Stimulated activated CD4-positive, alpha-beta T cell treated with anti-CD3 and anti-CD28 coated beads, Interleukin-12 subunit alpha, Interleukin-12 subunit beta, amount 100 ng/mL, for 4 hours (primary cell): Measurements from ENCODE around the gene ARHGDIA.
A peak's percentile ranks its signal among the peaks of the same experiment; 100 is the strongest.
"Not testable (repeated sequence)": the region's sequence is repeated elsewhere in the genome, so short reads cannot be mapped to it uniquely, and the experiment has no call there.

Source experiments
- DNase-seq: peaks from one replicate; pipeline ENCODE4 v3.0.0-alpha.2; 2020

The ARHGDIA gene

GRCh38 chr17:81870981-81871386 is at the start of gene ARHGDIA:
TSS of gene ARHGDIA (minus strand) at chr17:81871337. CDS start at chr17:81869930, 1,407 bp downstream.
- no peak for DNase-seq

GRCh38 chr17:81918832-81919545 is 47.9 kb upstream of the ARHGDIA start:
- DNase-seq, result no peak

- DNase-seq, result not testable (repeated sequence)
Measured at GRCh38 chr17:81918333-81918669, 47.2 kb upstream of the ARHGDIA start.

DNA sequence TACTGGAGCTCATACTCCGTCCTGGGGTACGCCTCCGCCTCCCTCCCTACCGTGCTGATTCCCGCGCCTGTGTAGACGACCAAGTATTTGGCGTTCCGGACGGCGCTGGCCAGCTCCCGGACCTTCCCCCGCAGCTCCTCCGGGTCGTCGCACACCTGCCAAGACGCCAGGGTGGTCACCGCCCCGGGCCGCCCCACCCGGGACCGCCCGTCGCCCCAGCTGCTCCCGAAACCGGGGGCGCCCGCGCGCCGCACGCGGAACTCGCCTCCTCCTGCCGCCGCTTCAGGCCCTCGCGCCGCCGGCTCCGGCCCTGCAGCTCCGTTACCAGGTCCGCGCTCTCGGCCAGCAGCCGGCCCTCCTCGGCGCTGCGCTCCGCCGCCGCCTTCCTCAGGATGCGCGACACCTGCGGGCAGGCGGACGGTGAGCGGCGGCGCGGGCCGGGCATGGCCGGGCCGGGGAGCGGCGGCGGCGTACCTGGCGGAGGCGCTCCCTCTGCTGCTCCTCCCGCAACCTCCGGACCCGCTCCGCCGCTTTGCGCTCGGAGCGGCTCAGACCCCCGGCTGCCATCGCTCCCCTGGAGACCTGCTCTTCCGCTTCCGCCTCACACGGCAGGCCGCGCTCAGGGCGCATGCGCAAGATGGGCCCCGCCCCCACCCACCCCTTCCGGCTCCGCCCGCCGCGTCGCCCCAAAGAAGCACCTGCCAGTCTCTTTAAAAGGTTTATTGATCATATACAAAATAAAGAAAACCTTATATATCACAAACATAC is 46.6 kb upstream of the ARHGDIA start, which contains the start of gene SIRT7:
SIRT7 (minus strand) TSS at position 612 of the 768 bp plus-strand sequence; CDS start at position 567, 45 bp downstream.
- DNase-seq, result peak; percentile 78

- DNase-seq, result no peak
Measured at GRCh38 chr17:81916234-81917001, 45.3 kb upstream of the ARHGDIA start.

DNA sequence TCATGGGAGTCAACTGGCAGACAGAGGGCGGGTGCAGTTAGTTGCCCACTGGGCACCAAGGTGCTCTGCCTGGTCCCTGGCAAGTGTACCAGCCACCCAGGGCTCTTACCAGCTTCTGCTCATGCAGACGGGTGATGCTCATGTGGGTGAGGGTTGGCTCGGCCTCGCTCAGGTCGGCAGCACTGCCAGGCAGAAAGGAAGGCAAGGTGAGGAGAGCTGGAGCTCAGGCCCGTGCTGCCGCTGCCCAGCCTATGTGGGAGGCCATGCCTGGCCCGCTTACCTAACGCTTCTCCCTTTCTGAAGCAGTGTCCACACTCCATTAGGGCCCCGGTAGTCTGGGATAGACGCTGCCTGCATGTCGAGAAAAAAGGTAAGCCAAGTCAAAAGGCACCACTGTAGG is 44.2 kb upstream of the ARHGDIA start:
- no peak for DNase-seq

GRCh38 chr17:81914103-81914850 is 43.1 kb upstream of the ARHGDIA start:
- DNase-seq, result no peak

DNA sequence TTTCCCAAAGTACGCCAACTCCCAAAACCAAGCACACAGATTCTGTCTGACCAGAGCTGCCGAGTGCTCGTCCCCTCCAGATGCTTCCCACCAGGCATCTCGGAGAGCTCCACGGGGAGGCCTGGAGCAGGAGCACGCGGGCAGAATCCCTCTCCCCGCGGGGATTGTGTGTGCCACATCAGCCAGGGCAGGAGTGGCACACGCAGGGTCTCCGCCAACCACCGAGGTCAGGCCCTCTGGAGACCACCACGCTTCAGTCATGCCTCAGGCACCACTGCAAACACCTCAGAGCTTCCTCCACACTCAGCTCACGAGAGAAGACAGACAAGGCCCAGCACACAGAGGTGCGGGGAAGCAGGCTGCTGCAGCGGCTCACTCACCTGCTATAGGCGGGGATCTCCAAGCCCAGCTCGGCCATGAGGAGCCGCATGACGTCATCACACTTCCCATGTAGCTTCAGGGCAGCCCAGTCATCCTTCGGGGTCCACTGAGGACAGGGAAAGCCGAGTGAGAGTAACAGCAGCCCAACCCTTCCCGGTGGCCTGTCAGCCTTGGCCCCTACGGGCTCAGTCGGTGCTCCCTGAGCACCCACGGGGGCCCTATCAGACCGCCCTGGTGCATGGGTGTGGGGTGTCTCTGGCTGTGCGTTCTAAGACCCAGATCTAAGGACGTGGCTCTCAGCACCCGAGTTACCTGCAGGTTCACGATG is 42.4 kb upstream of the ARHGDIA start:
- no peak for DNase-seq

DNA sequence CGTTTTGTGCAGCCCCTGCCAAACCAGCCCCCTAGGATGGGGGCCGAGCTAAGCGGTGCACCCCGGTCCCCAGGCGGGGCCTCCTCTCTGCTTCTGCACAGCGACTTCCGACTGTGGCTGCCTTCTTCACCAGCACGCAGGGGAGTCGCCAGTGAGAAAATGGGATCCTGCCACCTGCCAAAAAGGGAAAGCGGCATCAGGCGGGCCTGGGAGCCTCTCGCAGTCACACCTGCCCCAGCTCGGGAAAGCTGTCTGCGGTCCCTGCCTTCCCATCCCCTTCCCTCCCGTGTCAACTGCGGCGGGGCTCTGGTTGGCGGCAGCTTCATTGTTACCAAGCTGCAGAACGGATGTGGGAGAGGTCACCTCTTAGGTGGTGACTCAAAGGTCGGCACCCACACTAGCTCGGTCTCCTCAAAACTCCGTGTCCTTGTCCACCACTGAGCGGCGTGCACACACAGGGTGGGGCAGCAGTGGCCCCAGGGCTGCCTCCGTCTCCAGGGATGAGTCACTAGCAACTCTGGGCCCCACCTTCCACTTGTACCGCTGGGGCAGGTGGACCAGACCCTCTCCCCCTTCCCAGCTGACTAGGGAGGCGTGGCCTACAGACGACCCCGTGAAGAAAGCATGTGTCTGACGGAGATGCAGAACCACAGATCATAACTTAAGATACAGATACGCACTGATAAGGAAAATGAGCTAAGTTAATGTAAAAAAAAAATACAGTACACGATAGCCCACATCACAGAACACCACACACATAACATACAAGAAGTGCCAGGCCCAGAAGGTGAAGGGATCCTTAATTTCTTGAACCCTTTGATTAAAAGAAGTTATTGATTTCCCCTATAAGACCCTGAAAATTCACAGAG is 41.5 kb upstream of the ARHGDIA start:
- DNase-seq, result no peak

DNA sequence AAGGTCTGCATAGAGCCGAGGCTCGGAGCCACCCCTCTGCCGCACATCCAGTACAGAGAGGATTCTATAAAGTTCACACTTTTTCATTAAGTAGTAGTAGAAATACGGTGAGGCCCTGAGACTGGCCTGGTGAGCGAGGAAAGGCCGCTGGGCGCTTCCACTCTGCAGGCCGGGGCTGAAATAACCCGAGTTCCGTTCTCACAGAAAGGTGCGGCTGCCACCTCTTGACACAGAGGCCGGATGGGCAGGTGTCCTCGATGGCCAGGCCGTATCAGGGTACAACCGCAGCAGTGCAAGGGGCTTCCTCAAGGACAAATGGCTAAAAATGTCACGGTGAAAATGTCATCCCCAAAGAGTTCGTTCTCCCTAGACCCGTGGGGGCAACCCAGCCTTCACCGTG is 40.8 kb upstream of the ARHGDIA start:
- no peak for DNase-seq

- peak; percentile 92 for DNase-seq
Measured at GRCh38 chr17:81911277-81911961, 40.3 kb upstream of the ARHGDIA start, which contains the start of gene PCYT2. TSS of gene PCYT2 (minus strand) at chr17:81911399. CDS start at chr17:81911355, 44 bp downstream.

- no peak for DNase-seq
Measured at GRCh38 chr17:81910840-81911276, 39.7 kb upstream of the ARHGDIA start.

DNA sequence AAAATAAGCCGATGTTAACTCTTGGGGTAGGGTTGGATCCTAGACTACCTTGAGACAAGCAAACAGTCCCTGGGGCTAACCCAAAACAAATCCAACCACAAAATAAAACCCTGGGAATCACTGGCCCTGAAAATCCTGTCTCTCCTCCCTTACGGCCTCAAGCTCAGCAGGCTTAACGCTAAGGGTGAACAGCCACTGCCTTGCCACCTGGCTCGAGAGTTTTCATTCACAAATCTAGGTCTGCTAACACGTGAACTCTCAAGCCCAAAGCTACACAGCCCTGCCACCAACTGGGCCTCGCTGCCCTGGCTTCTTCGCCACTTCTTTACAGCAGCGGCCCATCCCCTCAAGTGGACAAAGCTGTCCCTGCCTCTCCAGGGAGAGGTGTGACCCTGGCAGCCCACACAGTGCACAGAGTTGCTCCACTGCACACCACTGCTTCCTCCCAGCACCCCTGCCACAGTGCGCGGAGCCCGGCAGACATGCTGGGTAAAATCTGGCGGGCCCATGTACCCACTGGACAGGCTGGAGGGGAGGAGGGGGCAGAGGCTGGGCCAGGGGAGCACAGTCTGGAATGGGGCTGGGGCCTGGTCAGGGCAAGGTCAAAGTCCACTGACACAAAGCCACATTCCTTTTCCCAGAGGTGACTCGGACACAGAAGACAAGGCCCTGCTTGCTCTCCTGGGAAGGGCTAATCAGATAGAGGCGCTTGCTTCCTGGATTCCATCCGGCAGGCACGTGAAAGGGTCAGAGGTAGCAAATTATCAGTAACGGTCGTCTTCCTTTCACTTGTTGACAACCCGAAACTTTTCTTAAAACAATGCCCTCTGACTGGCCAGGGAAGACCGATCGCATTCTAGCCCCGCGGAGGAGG is 39.1 kb upstream of the ARHGDIA start:
- no peak for DNase-seq

DNA sequence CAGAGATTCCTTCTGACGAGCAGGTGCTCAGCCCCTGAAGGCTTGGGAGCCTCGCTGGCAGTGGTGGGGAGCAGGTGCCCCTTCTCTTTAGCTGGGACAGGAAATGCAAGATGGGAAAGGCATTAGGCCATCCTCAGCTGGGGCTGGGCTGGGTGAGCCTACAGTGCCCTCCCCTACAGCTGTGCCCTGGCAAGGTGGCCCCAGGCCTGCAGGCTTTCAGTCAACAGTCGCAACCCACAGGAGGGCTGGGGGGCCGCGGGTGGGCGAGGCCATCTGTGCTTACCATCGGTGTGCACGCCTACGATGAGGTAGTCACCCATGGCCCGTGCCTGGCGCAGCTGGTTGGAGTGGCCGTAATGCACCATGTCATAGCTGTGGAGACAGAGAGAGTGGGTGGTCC is 38.1 kb upstream of the ARHGDIA start:
- no peak for DNase-seq

DNA sequence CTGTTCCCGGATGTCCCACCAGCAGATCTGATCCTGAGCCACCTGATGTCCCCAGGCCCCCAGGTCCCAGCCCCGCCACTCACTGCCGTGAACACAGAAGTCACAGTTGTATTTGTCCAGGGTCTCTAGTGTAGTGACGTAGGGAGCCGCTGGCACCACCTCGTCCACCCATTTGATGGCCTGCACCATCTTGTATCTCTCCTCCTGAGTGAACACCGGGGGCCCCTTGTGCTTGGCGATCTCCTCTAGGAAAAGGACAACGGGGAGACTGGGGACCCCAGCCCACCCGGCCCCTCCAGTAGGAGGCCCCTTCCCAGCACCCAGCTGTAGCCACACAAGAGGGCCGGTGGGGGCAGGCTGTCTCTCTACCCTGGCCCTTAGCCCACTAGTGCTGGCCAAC is 37.7 kb upstream of the ARHGDIA start:
- no peak for DNase-seq

DNA sequence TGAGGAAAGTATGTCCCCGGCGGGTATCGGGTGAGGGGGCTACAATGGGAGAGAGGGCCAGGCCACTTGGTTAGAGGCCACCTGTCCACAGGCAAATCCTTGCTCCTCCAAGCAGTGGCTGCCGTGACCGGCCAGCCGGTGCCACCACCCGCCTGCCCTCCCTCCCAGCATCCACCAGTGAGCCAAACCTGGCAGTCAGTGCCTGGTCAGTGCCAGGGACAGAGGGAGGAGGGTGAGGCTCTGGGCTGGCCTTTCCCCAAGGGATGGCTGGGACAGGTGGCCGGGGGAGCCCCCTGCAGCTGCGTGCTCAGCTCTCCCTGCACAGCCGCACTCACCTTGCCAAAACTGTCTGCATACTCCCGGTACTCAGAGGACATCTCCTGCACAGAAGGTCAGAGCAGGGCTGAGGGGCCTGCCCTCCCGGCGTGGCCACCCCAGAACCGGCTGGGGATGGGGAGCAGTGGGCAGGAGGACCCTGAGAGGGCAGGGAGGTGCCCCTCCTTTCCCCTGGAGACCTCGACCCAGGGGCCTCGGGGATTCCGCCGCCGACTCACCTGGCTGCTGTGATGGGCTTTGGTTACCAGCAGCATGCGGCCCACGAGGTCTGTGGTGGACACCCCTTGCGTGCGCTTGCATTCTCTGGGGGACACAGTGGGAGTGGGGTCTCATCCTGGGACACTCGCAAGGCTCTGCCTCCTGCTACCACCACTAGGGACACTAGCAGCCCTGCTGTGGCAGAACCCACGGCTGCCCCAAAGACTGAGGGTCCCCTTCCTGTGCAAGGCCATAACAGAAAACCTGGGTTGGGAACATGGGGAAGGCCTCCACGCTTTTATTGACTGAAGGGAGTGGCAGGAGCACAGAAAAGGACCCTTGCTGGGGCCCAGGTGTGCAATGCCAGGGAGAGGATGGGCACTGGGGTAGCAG is 36.3 kb upstream of the ARHGDIA start:
- DNase-seq, result no peak

DNA sequence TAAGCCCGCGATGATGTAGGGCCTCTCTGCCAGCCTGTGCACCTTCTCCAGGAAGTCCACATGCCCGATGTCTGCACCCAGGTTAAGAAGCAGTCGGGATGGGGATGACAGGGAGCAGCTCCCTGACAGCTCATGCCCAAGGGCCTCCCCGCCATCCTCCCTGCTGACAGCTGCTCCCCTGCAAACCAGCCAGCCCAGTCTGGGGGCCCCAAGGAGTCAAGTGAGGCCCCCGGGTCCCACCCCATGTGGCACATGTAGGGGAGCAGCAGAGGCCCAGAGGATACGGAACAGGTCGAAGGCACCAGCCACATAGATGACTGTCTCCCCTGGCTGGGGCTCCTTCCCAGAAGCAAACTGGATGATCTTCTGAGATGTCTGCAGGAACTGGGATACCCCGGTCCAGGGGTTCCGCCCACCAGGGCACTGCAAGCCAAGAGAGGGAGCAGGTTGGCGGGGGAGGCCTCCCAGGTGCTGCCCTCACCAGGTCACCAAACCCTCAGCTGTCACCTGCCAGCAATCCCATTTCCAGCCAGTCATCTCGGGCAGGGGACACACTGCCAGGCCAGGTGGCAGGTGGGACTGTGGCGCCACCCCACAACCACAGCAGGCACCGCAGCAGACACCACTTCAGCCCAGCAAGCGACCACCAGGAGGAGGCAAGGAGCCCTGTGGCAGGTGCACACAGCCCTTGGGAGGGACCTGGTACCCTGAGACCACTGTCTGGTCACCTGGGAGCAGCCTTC is 35.5 kb upstream of the ARHGDIA start:
- no peak for DNase-seq
